ENCODE results near the gene LFNG. TPM values are rescaled to one million over a fixed set of nuclear protein-coding genes. Genes with fewer than 3 reads are reported as not detected.

Gene LFNG
- total and polyA plus RNA-seq, 2 donors from 2014 or later = 5.0 to 18.4 TPM

- no peak for TF ChIP-seq CTCF (IDR thresholded peaks at IDR 0.05; ENCODE audit: borderline replicate concordance, extremely low read depth, insufficient read depth)
- Histone ChIP-seq H3K36me3 (ENCODE audit: control insufficient read depth in 2 of 3, insufficient read depth in 3 of 3, low read length in 3 of 3) (peaks cover 3 to 6% (median 6%) of the 10 kb centered on the region in 3 donors), H3K9ac (ENCODE audit: low read length in 3 of 3) (no peak overlapping the region), H3K9me3 (ENCODE audit: control insufficient read depth in 2 of 3, insufficient read depth in 1 of 3, low read length in 3 of 3) (no peaks in the 10 kb centered on the region), H3K4me1 (ENCODE audit: control insufficient read depth in 2 of 3, insufficient read depth in 2 of 3, low read depth in 1 of 3, low read length in 3 of 3) (no peaks in the 10 kb centered on the region), H3K4me3 (ENCODE audit: low read length in 3 of 3) (no peak overlapping the region), H3K27ac (ENCODE audit: low read depth in 2 of 2, low read length in 2 of 2) (no peak overlapping the region), H3K27me3 (ENCODE audit: control insufficient read depth, insufficient read depth, low read length) (no peaks in the 10 kb centered on the region)
- peak in 2 of 5 donors; percentile 35 to 66 for DNase-seq
- intact Hi-C loops (cut with DNase I) = no loop called here
- FAIRE-seq = no peak
Measured at GRCh38 chr7:2541291-2542010, 21.9 kb downstream of the LFNG start.

GRCh38 chr7:2542011-2542915, 22.7 kb downstream of the LFNG start:
- DNase-seq = peak in 2 of 5 donors; percentile 38 to 64
- intact Hi-C loops (cut with DNase I) = no loop called here
- no peak overlapping the region for H3K27ac ChIP-seq (ENCODE audit: low read depth in 2 of 2, low read length in 2 of 2)
- FAIRE-seq = no peak
- TF ChIP-seq CTCF (IDR thresholded peaks at IDR 0.05; ENCODE audit: borderline replicate concordance, extremely low read depth, insufficient read depth) = no peak
- no peak overlapping the region for H3K9ac ChIP-seq (ENCODE audit: low read length in 3 of 3)
- H3K4me3 ChIP-seq (ENCODE audit: low read length in 3 of 3) = no peak overlapping the region
- H3K27me3 ChIP-seq (ENCODE audit: control insufficient read depth, insufficient read depth, low read length) = no peaks in the 10 kb centered on the region
- no peaks in the 10 kb centered on the region for H3K4me1 ChIP-seq (ENCODE audit: control insufficient read depth in 2 of 3, insufficient read depth in 2 of 3, low read depth in 1 of 3, low read length in 3 of 3)
- no peaks in the 10 kb centered on the region for H3K9me3 ChIP-seq (ENCODE audit: control insufficient read depth in 2 of 3, insufficient read depth in 1 of 3, low read length in 3 of 3)
- peaks cover 3 to 11% (median 8%) of the 10 kb centered on the region in 3 donors for H3K36me3 ChIP-seq (ENCODE audit: control insufficient read depth in 2 of 3, insufficient read depth in 3 of 3, low read length in 3 of 3)

GRCh38 chr7:2542916-2543871, 23.6 kb downstream of the LFNG start:
- H3K4me1 ChIP-seq (ENCODE audit: control insufficient read depth in 2 of 3, insufficient read depth in 2 of 3, low read depth in 1 of 3, low read length in 3 of 3) = no peaks in the 10 kb centered on the region
- peak in 2 of 5 donors; percentile 35 to 74 for DNase-seq
- H3K9ac ChIP-seq (ENCODE audit: low read length in 3 of 3) = no peak overlapping the region
- H3K27me3 ChIP-seq (ENCODE audit: control insufficient read depth, insufficient read depth, low read length) = no peaks in the 10 kb centered on the region
- H3K4me3 ChIP-seq (ENCODE audit: low read length in 3 of 3) = no peak overlapping the region
- intact Hi-C loops (cut with DNase I) = no loop called here
- no peaks in the 10 kb centered on the region for H3K9me3 ChIP-seq (ENCODE audit: control insufficient read depth in 2 of 3, insufficient read depth in 1 of 3, low read length in 3 of 3)
- FAIRE-seq = no peak
- peaks cover 3 to 14% (median 13%) of the 10 kb centered on the region in 3 donors for H3K36me3 ChIP-seq (ENCODE audit: control insufficient read depth in 2 of 3, insufficient read depth in 3 of 3, low read length in 3 of 3)
- no peak for TF ChIP-seq CTCF (IDR thresholded peaks at IDR 0.05; ENCODE audit: borderline replicate concordance, extremely low read depth, insufficient read depth)
- no peak overlapping the region for H3K27ac ChIP-seq (ENCODE audit: low read depth in 2 of 2, low read length in 2 of 2)

Data from kidney (tissue), 14 donors.